CD4-positive, CD25-positive, alpha-beta regulatory T cell (primary cell): ENCODE data around the gene ABCC4. TPM values are rescaled to one million over a fixed set of nuclear protein-coding genes. Genes with fewer than 3 reads are reported as not detected.
"Not testable (repeated sequence)": the region's sequence is repeated elsewhere in the genome, so short reads cannot be mapped to it uniquely, and the experiment has no call there.

Source experiments
- ATAC-seq, 2 donors: fragments of 150-1000 bp; cut with Tn5 transposase; one replicate each; pipeline ENCODE4 v1.10.0; 2021; ENCODE audit warnings: low read depth in 2 of 2, moderate number of reproducible peaks in 2 of 2, moderate library complexity in 1 of 2
- DNase-seq, 3 donors: peaks; one replicate each; pipeline versions ENCODE4 v3.0.0 to v3.0.0-alpha.2; 2012 to 2022; ENCODE audit warnings: mixed read lengths in 1 of 3
- H3K27ac ChIP-seq: one replicate; pipeline ENCODE4 v1.7.0; 2013; ENCODE audit warnings: mild to moderate bottlenecking, low read length; ENCODE audit not compliant: insufficient read depth, poor library complexity, severe bottlenecking
- H3K27me3 ChIP-seq: one replicate; pipeline ENCODE4 v1.7.0; 2013; ENCODE audit warnings: low read length; ENCODE audit not compliant: control insufficient read depth, insufficient read depth
- H3K36me3 ChIP-seq: one replicate; pipeline ENCODE4 v1.7.0; 2013; ENCODE audit warnings: mild to moderate bottlenecking, low read length, moderate library complexity; ENCODE audit not compliant: control insufficient read depth, insufficient read depth
- H3K4me1 ChIP-seq: 2 replicates; pipeline ENCODE4 v1.7.0; 2013; ENCODE audit warnings: mild to moderate bottlenecking, low read length; ENCODE audit not compliant: insufficient read depth, control insufficient read depth, poor library complexity, severe bottlenecking
- H3K4me3 ChIP-seq: one replicate; pipeline ENCODE4 v1.7.0; 2013; ENCODE audit warnings: low read depth, mild to moderate bottlenecking, low read length, moderate library complexity
- H3K9me3 ChIP-seq, 2 experiments: 1 replicate in 1 of 2; 2 replicates in 1 of 2; pipeline ENCODE4 v1.7.0; 2013; ENCODE audit warnings: low read length in 2 of 2, mild to moderate bottlenecking in 1 of 2, moderate library complexity in 1 of 2; ENCODE audit not compliant: control insufficient read depth in 2 of 2
- H3K27ac Mint-ChIP-seq, 3 donors: one replicate each; pipeline ENCODE4 v1.8.0; 2020 to 2022; ENCODE audit warnings: mild to moderate bottlenecking in 3 of 3, mixed read lengths in 3 of 3, moderate library complexity in 2 of 3
- H3K27me3 Mint-ChIP-seq: one replicate; pipeline ENCODE4 v1.8.0; 2022; ENCODE audit warnings: mild to moderate bottlenecking, mixed read lengths
- H3K36me3 Mint-ChIP-seq: one replicate; pipeline ENCODE4 v1.8.0; 2020; ENCODE audit warnings: mixed read lengths
- H3K4me1 Mint-ChIP-seq, 4 donors: one replicate each; pipeline ENCODE4 v1.8.0; 2020 to 2022; ENCODE audit warnings: mixed read lengths in 4 of 4, mild to moderate bottlenecking in 1 of 4
- H3K4me3 Mint-ChIP-seq, 4 donors: one replicate each; pipeline ENCODE4 v1.8.0; 2020 to 2022; ENCODE audit warnings: mild to moderate bottlenecking in 4 of 4, mixed read lengths in 4 of 4, moderate library complexity in 3 of 4
- H3K9me3 Mint-ChIP-seq, 7 donors: one replicate each; pipeline ENCODE4 v1.8.0; 2020 to 2022; ENCODE audit warnings: mixed read lengths in 7 of 7, mild to moderate bottlenecking in 3 of 7, moderate library complexity in 2 of 7
- polyA plus RNA-seq, 4 donors: library from polyadenylated mRNA; unstranded; fragments of 300-500 nt; fragmentation: Illumina TruSeq; gene quantifications; one replicate each; pipeline ENCODE4 v1.2.3, GENCODE V29; 2021
- total RNA-seq: library from RNA; stranded (reverse); gene quantifications from one replicate; pipeline ENCODE4 v1.2.3, GENCODE V29; 2022

ABCC4 gene
- total and polyA plus RNA-seq, 5 donors from 2014 or later = 3.9 to 13.2 (median 6.8) TPM

DNA sequence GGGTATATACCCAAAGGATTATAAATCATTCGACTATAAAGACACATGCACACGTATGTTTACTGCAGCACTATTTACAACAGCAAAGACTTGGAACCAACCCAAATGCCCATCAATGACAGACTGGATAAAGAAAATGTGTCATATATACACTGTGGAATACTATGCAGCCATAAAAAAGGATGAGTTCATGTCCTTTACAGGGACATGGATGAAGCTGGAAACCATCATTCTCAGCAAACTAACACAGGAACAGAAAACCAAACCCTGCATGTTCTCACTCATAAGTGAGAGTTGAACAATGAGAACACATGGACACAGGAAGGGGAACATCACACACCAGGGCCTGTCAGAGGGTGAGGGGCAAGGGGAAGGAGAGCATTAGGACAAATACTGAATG lies 102.6 kb downstream of the ABCC4 start:
- not testable (repeated sequence) for H3K27ac Mint-ChIP-seq, H3K27ac ChIP-seq, DNase-seq, H3K9me3 ChIP-seq, H3K4me3 Mint-ChIP-seq, H3K27me3 ChIP-seq, H3K36me3 ChIP-seq, ATAC-seq, H3K27me3 Mint-ChIP-seq, H3K4me1 ChIP-seq, H3K4me3 ChIP-seq
- H3K36me3 Mint-ChIP-seq = peaks cover 42% of the 10 kb centered on the region
- peaks cover 0 to 11% (median 5%) of the 10 kb centered on the region in 4 donors for H3K4me1 Mint-ChIP-seq
- peaks cover 0 to 14% (median 0%) of the 10 kb centered on the region in 7 donors for H3K9me3 Mint-ChIP-seq

DNA sequence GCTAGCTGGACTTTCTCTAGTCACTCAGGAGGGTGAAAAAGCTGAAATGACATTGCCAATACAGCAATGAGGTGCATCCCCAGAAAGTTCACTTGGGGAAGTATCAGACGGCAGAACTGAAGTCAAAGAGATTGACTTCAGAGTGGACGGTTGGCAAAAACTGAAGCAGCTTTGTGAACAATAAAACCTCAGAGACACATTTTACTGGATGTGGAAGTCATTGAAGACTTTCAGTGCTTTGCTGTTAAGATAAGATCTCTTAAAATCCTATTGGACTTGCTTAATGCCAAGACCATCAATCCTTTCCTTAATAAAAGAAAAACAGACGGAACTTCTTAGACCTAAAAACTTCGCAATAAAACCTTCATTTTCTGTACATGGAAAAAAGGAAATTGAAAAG lies 103.7 kb downstream of the ABCC4 start:
- no peak overlapping the region for H3K4me3 ChIP-seq
- Mint-ChIP-seq H3K4me1 (peaks cover 0 to 11% (median 5%) of the 10 kb centered on the region in 4 donors), H3K27me3 (no peaks in the 10 kb centered on the region), H3K27ac (no peak overlapping the region), H3K9me3 (peaks cover 0 to 14% (median 0%) of the 10 kb centered on the region in 7 donors), H3K36me3 (peaks cover 38% of the 10 kb centered on the region), H3K4me3 (no peak overlapping the region)
- no peaks in the 10 kb centered on the region for H3K27me3 ChIP-seq
- no peaks in the 10 kb centered on the region for H3K4me1 ChIP-seq
- no peak for DNase-seq
- no peaks in the 10 kb centered on the region for H3K36me3 ChIP-seq
- no peaks in the 10 kb centered on the region for H3K9me3 ChIP-seq
- no peak overlapping the region for H3K27ac ChIP-seq
- ATAC-seq = no peak

- no peaks in the 10 kb centered on the region for H3K27me3 Mint-ChIP-seq
- Histone ChIP-seq H3K27me3 (no peaks in the 10 kb centered on the region), H3K4me1 (no peaks in the 10 kb centered on the region), H3K27ac (no peak overlapping the region), H3K4me3 (no peak overlapping the region), H3K9me3 (no peaks in the 10 kb centered on the region), H3K36me3 (no peaks in the 10 kb centered on the region)
- H3K9me3 Mint-ChIP-seq = peaks cover 0 to 14% (median 0%) of the 10 kb centered on the region in 7 donors
- ATAC-seq (no peak), DNase-seq (no peak)
- H3K27ac Mint-ChIP-seq = no peak overlapping the region
- H3K36me3 Mint-ChIP-seq = peaks cover 30% of the 10 kb centered on the region
- no peak overlapping the region for H3K4me3 Mint-ChIP-seq
- peaks cover 0 to 6% (median 4%) of the 10 kb centered on the region in 4 donors for H3K4me1 Mint-ChIP-seq
Measured at GRCh38 chr13:95195146-95195545, 106.1 kb downstream of the ABCC4 start.

DNA sequence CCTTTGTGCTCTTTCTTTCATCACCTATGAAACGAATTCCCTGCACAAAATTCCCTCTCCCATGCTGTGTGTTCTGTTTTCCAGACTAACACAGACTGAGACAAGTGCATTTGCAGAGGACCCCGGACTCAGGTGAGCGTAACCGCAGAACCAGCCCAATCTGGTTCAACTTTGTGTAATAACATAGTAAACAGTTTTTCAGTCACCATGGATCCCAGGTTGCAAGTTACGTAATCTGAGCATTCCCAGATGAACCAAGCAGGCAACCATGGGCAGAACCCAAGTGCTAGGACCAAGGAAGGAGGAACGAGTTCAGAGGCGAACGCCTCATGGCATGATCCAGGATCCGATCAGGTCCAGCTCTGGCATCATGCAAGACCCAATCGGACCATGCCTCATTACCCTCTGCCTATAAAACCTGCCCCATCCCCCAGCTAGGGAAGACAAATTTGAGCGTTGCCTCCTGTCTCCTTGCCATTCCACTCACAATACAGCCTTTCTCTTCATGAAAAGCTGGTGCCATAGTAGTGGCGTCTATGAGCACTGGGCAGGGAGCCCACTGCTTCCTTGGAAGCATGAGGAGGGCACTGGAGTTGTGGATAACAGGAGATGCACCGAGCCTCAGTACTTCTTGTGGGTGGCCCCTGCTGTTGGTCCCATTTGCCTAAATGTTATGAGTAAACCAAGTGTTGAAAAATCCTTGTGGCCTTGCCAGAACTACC lies 107.6 kb downstream of the ABCC4 start:
- Mint-ChIP-seq H3K4me3 (no peak overlapping the region), H3K27me3 (no peaks in the 10 kb centered on the region), H3K27ac (no peak overlapping the region), H3K9me3 (peaks cover 0 to 5% (median 0%) of the 10 kb centered on the region in 7 donors), H3K36me3 (peaks cover 17% of the 10 kb centered on the region), H3K4me1 (peaks cover 8 to 11% (median 9%) of the 10 kb centered on the region in 4 donors)
- Histone ChIP-seq H3K4me1 (peaks cover 4% of the 10 kb centered on the region), H3K9me3 (no peaks in the 10 kb centered on the region), H3K27me3 (no peaks in the 10 kb centered on the region), H3K27ac (no peak overlapping the region), H3K4me3 (no peak overlapping the region), H3K36me3 (no peaks in the 10 kb centered on the region)
- ATAC-seq = no peak
- no peak for DNase-seq

- Mint-ChIP-seq H3K27ac (peak overlapping the region in 1 of 3 donors; percentile 18), H3K4me1 (peaks cover 8 to 12% (median 10%) of the 10 kb centered on the region in 4 donors), H3K9me3 (peaks cover 0 to 2% (median 0%) of the 10 kb centered on the region in 7 donors), H3K27me3 (no peaks in the 10 kb centered on the region), H3K36me3 (peaks cover 11% of the 10 kb centered on the region), H3K4me3 (no peak overlapping the region)
- DNase-seq (no peak), ATAC-seq (no peak)
- Histone ChIP-seq H3K4me1 (peaks cover 4% of the 10 kb centered on the region), H3K27ac (no peak overlapping the region), H3K9me3 (no peaks in the 10 kb centered on the region), H3K36me3 (no peaks in the 10 kb centered on the region), H3K4me3 (no peak overlapping the region), H3K27me3 (no peaks in the 10 kb centered on the region)
Measured at GRCh38 chr13:95192998-95193397, 108.3 kb downstream of the ABCC4 start.

DNA sequence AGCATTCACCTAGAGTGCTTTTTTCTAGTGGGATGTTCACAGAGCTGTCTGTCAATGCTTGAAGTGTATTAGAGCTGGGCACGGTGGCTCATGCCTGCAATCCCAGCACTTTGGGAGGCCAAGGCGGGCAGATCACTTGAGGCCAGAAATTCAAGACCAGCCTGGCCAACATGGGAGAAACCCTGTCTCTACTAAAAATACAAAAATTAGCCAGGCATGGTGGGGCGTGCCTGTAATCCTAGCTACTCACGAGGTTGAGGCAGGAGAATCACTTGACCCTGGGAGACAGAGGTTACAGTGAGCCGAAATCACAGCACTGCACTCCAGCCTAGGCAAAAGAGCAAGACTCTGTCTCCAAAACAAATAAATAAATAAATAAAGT lies 108.7 kb downstream of the ABCC4 start:
- DNase-seq, H3K27me3 Mint-ChIP-seq, H3K4me1 ChIP-seq, H3K9me3 Mint-ChIP-seq, H3K36me3 Mint-ChIP-seq, H3K4me3 ChIP-seq, H3K9me3 ChIP-seq, H3K27me3 ChIP-seq, H3K4me3 Mint-ChIP-seq, H3K27ac ChIP-seq, ATAC-seq, H3K36me3 ChIP-seq: not testable (repeated sequence)
- H3K27ac Mint-ChIP-seq = peak overlapping the region in 1 of 3 donors; percentile 18
- H3K4me1 Mint-ChIP-seq = peaks cover 5 to 16% (median 12%) of the 10 kb centered on the region in 4 donors

GRCh38 chr13:95191821-95192563 lies 109.3 kb downstream of the ABCC4 start:
- no peak overlapping the region for H3K4me3 ChIP-seq
- DNase-seq (peak; percentile 12 to 68 (median 21)), ATAC-seq (peak; percentile 58 to 64)
- peak overlapping the region; percentile 56 to 74 (median 65) for H3K27ac Mint-ChIP-seq
- H3K4me3 Mint-ChIP-seq = no peak overlapping the region
- H3K9me3 Mint-ChIP-seq = no peaks in the 10 kb centered on the region
- H3K9me3 ChIP-seq = no peaks in the 10 kb centered on the region
- peaks cover 5 to 20% (median 14%) of the 10 kb centered on the region in 4 donors for H3K4me1 Mint-ChIP-seq
- peaks cover 6% of the 10 kb centered on the region for H3K36me3 Mint-ChIP-seq
- H3K4me1 ChIP-seq = peaks cover 4% of the 10 kb centered on the region
- no peaks in the 10 kb centered on the region for H3K27me3 ChIP-seq
- no peaks in the 10 kb centered on the region for H3K36me3 ChIP-seq
- no peaks in the 10 kb centered on the region for H3K27me3 Mint-ChIP-seq
- no peak overlapping the region for H3K27ac ChIP-seq
